ENCODE results near the gene CSMD2. TPM values are rescaled to one million over a fixed set of nuclear protein-coding genes. Genes with fewer than 3 reads are reported as not detected.

Gene CSMD2
- polyA plus RNA-seq, 1 of the 3 experiments (the other 2 are of a cell fraction) = not detected

GRCh38 chr1:33836911-33837310 is 328.1 kb downstream of the CSMD2 start:
- Histone ChIP-seq H3K79me2 (ENCODE audit: insufficient read depth) (no peaks in the 10 kb centered on the region), H3K9me3 (no peaks in the 10 kb centered on the region), H3K9me2 (no peaks in the 10 kb centered on the region), H3F3A (replicated peaks; ENCODE audit: insufficient read depth) (no peaks in the 10 kb centered on the region), H3K4me2 (no peak overlapping the region), H3K4me3 (ENCODE audit: low read depth in 2 of 2, low read length in 1 of 2) (no peak overlapping the region), H2AFZ (ENCODE audit: low read depth) (no peak overlapping the region), H3K27ac (ENCODE audit: low read depth in 2 of 2, low read length in 1 of 2) (no peak overlapping the region), H3K36me3 (replicated peaks in 1 of 2; ENCODE audit: control insufficient read depth in 1 of 2, insufficient read depth in 2 of 2, low read length in 1 of 2) (no peaks in the 10 kb centered on the region), H3K27me3 (ENCODE audit: insufficient read depth) (no peaks in the 10 kb centered on the region), H3K9ac (no peak overlapping the region), H4K20me1 (ENCODE audit: insufficient read depth) (no peaks in the 10 kb centered on the region), H3K4me1 (ENCODE audit: control insufficient read depth in 1 of 2, insufficient read depth in 2 of 2, low read depth in 1 of 2, low read length in 1 of 2) (no peaks in the 10 kb centered on the region)
- 52% methylated on average over 4 of the region's 4 CpGs for WGBS (ENCODE audit: low lambda C conversion rate)
- DNase-seq = no peak
- ChIA-PET CTCF (no interaction called here), POLR2A (no interaction called here)
- no peak for TF ChIP-seq NRF1 (IDR thresholded peaks at IDR 0.05; ENCODE audit: low read depth, low read length)
- no peak for TF ChIP-seq RFX5 (IDR thresholded peaks at IDR 0.05; ENCODE audit: low read length)
- no peak for TF ChIP-seq YY1 (IDR thresholded peaks at IDR 0.05; ENCODE audit: low read depth)
- TF ChIP-seq MXI1 (IDR thresholded peaks at IDR 0.05; ENCODE audit: low read depth, low read length) = no peak
- no peak for TF ChIP-seq RXRA (IDR thresholded peaks at IDR 0.05; ENCODE audit: borderline replicate concordance, low read depth)
- TF ChIP-seq GABPA (IDR thresholded peaks at IDR 0.05; ENCODE audit: low read depth) = no peak
- no peak for TF ChIP-seq GATA2 (CRISPR knock-in tag; IDR thresholded peaks at IDR 0.05)
- TF ChIP-seq IRF3 (IDR thresholded peaks at IDR 0.05; ENCODE audit: low read depth, low read length) = no peak
- no peak for TF ChIP-seq ZBTB33 (IDR thresholded peaks at IDR 0.05; ENCODE audit: borderline replicate concordance, low read depth)
- TF ChIP-seq USF1 (IDR thresholded peaks at IDR 0.05; ENCODE audit: borderline replicate concordance, low read depth) = no peak
- TF ChIP-seq MEF2A (IDR thresholded peaks at IDR 0.05; ENCODE audit: borderline replicate concordance, low read depth) = no peak
- TF ChIP-seq NFIC (IDR thresholded peaks at IDR 0.05; ENCODE audit: borderline replicate concordance) = no peak

- no peaks in the 10 kb centered on the region for H3K9me3 ChIP-seq
- no peak overlapping the region for H3K4me2 ChIP-seq
- DNase-seq = no peak
- no peak overlapping the region for H3K4me3 ChIP-seq (ENCODE audit: low read depth in 2 of 2, low read length in 1 of 2)
- no peaks in the 10 kb centered on the region for H3K4me1 ChIP-seq (ENCODE audit: control insufficient read depth in 1 of 2, insufficient read depth in 2 of 2, low read depth in 1 of 2, low read length in 1 of 2)
- no peaks in the 10 kb centered on the region for H4K20me1 ChIP-seq (ENCODE audit: insufficient read depth)
- H3K27ac ChIP-seq (ENCODE audit: low read depth in 2 of 2, low read length in 1 of 2) = no peak overlapping the region
- no peaks in the 10 kb centered on the region for H3K9me2 ChIP-seq
- ChIA-PET POLR2A (no interaction called here), CTCF (interaction anchor here (1.0 kb wide), 1 partner anchor 335 kb away, joined by 4 read pairs; no protein-coding TSS in a partner anchor)
- H3K79me2 ChIP-seq (ENCODE audit: insufficient read depth) = no peaks in the 10 kb centered on the region
- H3K36me3 ChIP-seq (replicated peaks in 1 of 2; ENCODE audit: control insufficient read depth in 1 of 2, insufficient read depth in 2 of 2, low read length in 1 of 2) = no peaks in the 10 kb centered on the region
- 38% methylated on average over 4 of the region's 5 CpGs for WGBS (ENCODE audit: low lambda C conversion rate)
- H3K27me3 ChIP-seq (ENCODE audit: insufficient read depth) = no peaks in the 10 kb centered on the region
- TF ChIP-seq USF2 (IDR thresholded peaks at IDR 0.05; ENCODE audit: borderline replicate concordance, low read depth, low read length) = no peak
- no peak for TF ChIP-seq NFIC (IDR thresholded peaks at IDR 0.05; ENCODE audit: borderline replicate concordance)
- TF ChIP-seq IRF3 (IDR thresholded peaks at IDR 0.05; ENCODE audit: low read depth, low read length) = no peak
- no peak for TF ChIP-seq PBX3 (IDR thresholded peaks at IDR 0.05)
- no peak for TF ChIP-seq TEAD4 (IDR thresholded peaks at IDR 0.05; ENCODE audit: borderline replicate concordance, insufficient read depth)
- no peak for TF ChIP-seq SIN3A (IDR thresholded peaks at IDR 0.05; ENCODE audit: borderline replicate concordance, low read depth, low read length)
- H3F3A ChIP-seq (replicated peaks; ENCODE audit: insufficient read depth) = no peaks in the 10 kb centered on the region
- no peak overlapping the region for H3K9ac ChIP-seq
- no peak overlapping the region for H2AFZ ChIP-seq (ENCODE audit: low read depth)
Measured at GRCh38 chr1:33828654-33829053, 336.4 kb downstream of the CSMD2 start.
